ENCODE data around the gene SNRK.

Gene SNRK

GRCh38 chr3:43317461-43318316 lies 31.3 kb downstream of the SNRK start:
- no peak for DNase-seq

DNA sequence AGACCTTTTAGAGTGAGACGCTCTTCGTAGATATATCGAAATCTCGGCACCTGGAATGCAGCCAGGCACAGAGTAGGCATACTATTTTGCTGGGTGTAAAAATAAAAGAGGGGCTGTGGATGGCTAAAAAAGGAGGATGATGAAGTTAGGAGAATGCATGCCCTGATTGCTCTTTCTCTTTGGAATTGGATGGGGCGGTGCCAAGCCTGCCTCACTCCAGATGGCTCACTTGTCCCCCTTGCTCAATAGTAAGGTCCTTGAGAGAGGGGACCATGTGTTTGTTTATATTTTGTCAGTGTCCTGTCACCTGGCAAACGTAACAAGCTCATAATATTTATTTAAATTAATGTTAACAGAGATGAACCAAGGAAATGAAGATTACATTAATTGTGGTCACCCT lies 33.0 kb downstream of the SNRK start:
- no peak for DNase-seq

GRCh38 chr3:43319794-43320193 lies 33.5 kb downstream of the SNRK start:
- DNase-seq, result no peak

- no peak for DNase-seq
Measured at GRCh38 chr3:43320288-43320687, 33.9 kb downstream of the SNRK start.

DNA sequence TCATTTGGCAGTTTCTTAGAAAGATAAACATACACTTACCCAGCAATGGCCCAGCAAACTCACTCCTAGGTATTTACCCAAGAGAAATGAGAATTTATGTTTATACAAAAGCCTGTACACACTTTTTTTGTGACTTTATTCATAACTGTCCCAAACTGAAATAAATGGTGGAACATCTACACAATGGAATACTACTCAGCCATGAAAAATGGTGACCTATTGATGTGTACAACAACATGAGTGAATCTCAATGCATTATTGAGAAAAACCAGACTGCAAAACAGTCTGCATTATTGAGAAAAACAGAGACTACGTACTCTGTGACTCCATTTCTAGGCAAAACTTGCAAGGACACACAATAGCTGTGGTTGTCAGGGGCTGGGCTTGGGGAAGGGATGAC lies 37.2 kb downstream of the SNRK start:
- DNase-seq, result no peak

- DNase-seq, result no peak
Measured at GRCh38 chr3:43326891-43327581, 40.7 kb downstream of the SNRK start.

DNA sequence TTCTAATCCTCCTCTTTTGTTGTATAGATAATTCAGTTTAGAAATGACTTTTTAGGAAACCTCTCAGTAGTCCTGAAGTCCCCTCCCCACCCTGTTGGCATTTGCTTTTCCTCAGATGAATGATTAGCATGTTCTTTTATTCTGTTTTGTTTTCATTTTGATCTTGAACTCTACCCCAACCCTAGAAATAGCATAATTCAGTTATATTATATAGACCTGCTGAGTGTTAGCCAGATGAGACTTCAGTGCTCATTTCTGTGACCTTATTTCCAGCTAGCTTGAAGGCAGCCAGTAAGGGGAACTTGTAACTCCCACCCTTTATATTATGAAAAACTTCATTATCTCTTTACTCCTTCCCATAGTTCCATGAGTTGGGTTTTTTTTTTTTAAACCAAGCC lies 41.2 kb downstream of the SNRK start:
- DNase-seq, result no peak

GRCh38 chr3:43328653-43329052 lies 42.3 kb downstream of the SNRK start:
- no peak for DNase-seq

DNA sequence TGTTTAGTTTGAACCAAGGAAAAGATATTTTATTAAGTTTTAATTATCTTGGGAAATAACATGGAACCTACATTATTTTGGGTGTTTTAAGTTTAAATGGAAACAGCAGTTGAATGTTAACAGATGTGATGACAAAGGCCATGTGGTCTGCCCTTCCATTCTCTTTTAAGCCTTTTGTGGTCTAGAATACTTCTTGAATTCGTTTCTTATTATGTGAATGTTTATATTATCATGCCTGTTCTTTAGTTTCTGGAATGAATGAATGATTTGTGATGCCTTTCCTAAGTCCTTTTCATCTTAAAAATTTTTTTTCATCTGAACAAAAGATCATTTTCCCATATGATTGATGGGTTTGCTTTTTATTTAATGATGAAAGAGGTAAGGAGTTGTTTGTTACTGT lies 44.6 kb downstream of the SNRK start:
- DNase-seq, result no peak

DNA sequence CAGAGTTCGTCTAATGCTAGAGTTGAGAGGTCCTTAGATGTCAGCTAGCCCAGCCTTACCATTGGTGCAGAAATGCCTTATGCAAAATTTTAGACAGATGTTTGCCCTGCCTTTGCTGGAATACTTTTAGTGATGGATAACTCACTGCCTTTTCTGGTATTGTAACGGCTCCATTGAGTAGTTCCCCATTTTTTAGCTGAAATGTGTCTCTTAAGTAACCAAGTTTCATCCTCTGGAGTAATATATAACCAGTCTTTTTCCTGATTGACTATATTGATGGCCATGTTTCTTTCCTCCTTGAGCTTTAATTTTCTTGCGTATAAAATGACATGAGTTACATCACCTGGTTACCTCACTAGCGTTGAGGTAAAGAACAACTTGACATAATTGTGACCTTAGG lies 45.0 kb downstream of the SNRK start:
- DNase-seq, result no peak

GRCh38 chr3:43334976-43335375 lies 48.6 kb downstream of the SNRK start:
- no peak for DNase-seq

- DNase-seq, result no peak
Measured at GRCh38 chr3:43335799-43336198, 49.5 kb downstream of the SNRK start.

DNA sequence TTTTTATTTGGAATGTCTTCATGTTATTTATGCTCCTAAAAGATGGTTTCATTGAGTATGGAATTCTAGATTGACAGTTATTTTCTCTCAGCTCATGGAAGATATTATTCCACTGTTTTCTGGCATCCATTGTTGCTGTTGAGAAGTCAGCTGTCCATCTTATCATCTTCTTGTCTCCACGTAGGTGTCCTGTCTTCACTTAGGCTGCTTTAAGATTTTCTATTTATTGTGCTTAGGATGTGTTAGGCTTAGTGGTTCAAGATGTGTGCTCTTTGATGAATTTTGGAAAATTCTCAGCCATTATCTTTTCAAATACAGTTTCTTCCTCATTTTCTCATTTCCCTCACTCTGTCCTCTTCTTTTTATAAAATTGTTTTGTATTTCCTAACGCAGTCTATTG lies 52.0 kb downstream of the SNRK start:
- DNase-seq, result no peak

DNA sequence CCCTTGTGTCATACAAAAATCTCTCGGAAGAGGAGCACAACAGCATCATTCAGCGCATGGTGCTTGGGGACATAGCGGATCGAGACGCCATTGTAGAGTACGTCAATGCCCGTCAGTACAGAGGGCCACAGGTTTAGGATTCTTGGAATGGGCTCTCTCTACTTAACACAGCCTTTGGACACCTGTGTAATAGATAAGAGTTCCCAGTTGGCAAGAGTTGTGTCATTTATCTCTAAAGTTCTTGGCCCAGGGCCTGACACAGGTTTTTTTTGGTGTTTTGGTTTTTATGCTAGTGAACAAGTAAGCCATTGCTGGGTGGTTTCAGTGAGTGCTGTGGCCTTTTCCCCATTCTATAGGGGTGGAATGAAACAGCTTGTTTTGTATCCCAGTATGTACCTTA lies 54.1 kb downstream of the SNRK start:
- no peak for DNase-seq

GRCh38 chr3:43341788-43342187 lies 55.4 kb downstream of the SNRK start:
- no peak for DNase-seq

- no peak for DNase-seq
Measured at GRCh38 chr3:43343185-43343584, 56.8 kb downstream of the SNRK start.

GRCh38 chr3:43343815-43344214 lies 57.5 kb downstream of the SNRK start:
- no peak for DNase-seq

DNA sequence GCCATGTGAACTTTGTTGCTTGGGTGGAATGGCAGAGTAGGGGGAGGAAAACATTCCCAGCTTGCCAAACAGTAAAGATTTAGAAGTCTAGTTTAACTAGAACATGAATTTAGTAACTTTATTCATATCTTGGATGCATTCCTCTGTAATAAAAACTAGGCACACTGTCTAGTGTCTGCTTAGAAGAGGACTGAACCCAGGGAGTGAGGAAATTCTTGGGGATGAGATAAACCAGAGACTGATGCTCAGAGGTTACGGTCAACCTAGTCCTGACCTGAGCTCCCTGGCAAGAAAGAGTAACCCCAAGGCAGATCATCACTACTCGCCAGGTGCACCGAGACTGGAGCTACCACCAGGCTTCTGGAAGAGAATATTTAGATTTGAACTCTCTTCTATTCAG lies 58.2 kb downstream of the SNRK start:
- DNase-seq, result no peak

GRCh38 chr3:43345246-43345645 lies 58.9 kb downstream of the SNRK start:
- no peak for DNase-seq

DNA sequence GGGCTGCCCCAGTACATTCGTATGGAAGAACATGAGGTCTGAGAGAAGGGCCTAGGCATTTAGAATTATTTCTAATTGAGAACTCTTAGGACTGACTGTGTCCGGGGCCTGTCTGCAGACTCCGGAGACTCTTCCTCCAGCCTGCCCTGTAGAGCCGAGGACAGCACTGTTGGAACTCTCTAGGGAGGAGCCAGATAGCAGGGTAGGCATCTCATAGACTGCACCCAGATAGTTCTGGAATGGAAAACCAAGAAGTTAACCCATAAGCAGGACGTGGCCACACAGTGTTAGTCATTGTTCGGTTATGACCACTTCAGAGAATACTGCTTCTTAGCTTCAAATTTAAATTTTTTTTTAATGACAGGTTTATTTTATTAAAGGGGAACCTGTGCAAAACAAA lies 59.5 kb downstream of the SNRK start:
- no peak for DNase-seq

DNA sequence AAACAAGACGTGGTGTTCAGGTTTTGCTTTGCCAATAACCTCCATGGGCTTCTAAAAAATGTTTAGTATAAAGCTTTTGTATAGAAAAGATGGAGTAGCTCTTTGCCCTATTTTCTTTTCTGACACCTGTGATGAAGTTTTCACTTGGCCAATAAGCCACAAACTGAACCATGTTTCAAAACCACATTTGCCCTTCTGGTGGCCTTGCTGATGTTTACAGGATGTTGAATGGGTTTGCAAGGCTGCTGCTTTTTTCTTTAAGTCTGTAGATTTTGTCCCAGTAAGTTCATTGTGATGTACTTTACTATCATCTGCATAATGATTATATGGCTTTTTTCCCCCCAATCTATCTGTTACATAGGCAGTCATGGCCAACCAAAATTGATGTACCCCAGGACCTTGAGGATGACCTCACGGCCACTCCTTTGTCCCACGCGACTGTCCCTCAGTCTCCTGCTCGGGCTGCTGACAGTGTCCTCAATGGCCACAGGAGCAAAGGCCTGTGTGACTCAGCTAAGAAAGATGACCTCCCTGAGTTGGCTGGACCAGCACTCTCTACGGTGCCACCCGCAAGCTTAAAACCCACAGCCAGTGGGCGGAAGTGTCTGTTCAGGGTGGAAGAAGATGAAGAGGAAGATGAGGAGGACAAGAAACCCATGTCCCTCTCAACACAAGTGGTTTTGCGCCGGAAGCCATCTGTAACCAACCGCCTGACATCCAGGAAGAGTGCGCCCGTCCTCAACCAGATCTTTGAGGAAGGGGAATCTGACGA lies 60.8 kb downstream of the SNRK start:
- DNase-seq, result no peak

DNA sequence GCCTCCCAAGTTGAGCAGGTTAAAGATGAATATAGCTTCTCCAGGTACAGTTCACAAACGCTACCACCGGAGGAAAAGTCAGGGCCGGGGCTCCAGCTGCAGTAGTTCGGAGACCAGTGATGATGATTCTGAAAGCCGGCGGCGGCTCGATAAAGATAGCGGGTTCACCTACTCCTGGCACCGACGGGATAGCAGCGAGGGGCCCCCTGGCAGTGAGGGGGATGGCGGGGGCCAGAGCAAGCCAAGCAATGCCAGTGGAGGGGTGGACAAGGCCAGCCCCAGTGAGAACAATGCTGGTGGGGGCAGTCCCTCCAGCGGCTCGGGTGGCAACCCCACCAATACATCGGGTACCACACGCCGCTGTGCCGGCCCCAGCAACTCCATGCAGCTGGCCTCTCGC lies 61.4 kb downstream of the SNRK start:
- no peak for DNase-seq

GRCh38 chr3:43348350-43348749 lies 62.0 kb downstream of the SNRK start:
- DNase-seq, result no peak

Data from kidney glomerular epithelial cell (primary cell).